HTERT RPE-1 (cell line): ENCODE results near the gene CCDC174.

ENCODE experiments used
- in situ Hi-C: fragments of 300-500 bp; cut with MboI; formaldehyde crosslinking; loops from 4 replicates; pipeline ENCODE4 v1.14.3; 2020; ENCODE audit warnings: low sequenced_read_pairs

The CCDC174 gene

GRCh38 chr3:14624498-14624897, 27.1 kb upstream of the CCDC174 start:
- in situ Hi-C loops, result no loop called here

DNA sequence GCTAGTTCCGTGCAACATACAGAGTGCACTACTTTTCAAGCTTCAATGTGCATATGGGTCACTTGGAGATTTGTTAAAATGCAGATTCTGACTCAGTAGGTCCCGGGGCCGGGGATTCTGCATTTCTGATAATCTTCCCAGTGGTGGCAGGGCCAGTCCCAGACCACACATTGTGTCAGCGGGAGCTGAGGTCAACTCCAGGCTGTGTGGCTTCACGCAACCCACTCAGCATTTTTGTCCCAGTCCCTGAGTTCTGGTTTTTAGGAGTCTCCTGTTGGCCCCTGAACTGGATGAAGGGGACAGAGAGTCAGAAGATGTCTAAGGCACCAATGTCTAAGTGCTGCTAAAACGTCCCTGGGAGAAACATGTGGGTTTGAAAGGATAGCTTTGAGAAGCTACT, 26.1 kb upstream of the CCDC174 start:
- in situ Hi-C loops, result no loop called here

- in situ Hi-C loops, result no loop called here
These were observed 23.7 kb upstream of the CCDC174 start for GRCh38 chr3:14627815-14628214.

DNA sequence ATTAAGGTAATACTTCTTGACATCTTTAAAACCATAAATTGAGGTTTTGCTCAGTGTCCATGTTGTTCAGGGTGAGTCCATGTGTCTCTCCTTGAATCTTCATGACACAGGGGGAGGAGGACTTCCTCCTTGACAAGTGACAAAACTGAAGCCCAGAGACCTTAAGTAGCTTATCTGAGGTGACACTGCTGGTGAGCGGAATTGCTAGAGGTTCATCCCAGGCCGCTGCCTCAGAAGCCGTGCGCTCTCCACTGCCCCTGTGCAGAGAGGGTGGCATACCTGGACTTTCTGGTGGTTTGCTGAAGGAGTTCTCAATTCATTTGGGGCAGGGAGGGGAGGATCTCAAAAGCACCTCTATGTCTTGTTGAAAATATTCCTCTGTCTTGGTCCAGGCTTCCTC, 23.2 kb upstream of the CCDC174 start:
- in situ Hi-C loops, result no loop called here

DNA sequence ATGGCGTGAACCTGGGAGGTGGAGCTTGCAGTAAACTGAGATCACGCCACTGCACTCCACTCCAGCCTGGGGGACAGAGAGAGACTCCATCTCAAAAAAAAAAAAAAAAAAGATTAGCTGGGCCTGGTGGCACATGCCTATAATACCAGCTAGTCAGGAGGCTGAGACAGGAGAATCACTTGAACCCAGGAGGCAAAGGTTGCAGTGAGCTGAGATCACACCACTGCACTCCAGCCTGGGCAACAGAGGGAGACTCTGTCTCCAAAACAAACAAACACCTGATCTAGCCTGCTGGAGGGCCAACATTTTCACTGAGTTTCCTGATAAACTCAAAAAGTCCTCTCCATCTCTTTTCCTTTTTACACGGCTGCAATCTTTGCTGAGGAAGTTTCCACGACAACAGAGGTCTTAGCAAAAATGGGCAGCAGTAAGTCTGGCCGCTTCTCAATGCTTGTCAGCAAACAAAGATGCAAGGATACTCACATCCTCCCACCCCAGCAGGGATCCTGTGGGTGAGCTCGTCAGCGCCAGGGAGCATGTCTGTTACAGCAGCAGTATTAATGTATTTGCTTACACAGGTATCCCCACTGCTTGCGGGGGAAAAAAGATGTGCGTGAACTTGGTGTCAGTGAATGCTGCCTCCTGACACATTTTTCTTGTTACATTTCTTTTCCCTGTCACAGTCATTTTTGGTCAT, 21.0 kb upstream of the CCDC174 start:
- in situ Hi-C loops, result no loop called here

DNA sequence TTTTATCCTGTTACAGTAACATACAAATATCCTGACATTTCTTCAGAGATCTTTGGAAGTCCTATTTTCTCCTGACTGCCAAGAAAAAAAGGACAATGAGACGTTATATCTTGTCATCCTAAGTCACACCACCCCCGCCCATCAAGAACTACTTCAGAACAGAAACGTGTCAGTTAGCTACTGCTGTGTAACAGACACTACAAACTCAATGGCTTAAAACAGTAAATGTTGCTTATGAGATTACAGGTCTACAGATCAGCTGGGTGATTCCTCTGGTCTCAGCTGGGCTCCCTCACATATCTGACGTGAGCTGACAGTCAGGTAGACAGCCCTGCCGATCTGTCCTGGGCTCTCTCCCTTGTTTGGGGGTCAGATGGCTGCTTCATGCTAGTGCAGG, 20.5 kb upstream of the CCDC174 start:
- in situ Hi-C loops, result no loop called here

GRCh38 chr3:14631687-14632441, 19.7 kb upstream of the CCDC174 start:
- in situ Hi-C loops, result no loop called here

GRCh38 chr3:14632442-14632930, 19.1 kb upstream of the CCDC174 start:
- in situ Hi-C loops, result no loop called here

GRCh38 chr3:14633417-14633816, 18.1 kb upstream of the CCDC174 start:
- in situ Hi-C loops, result no loop called here

GRCh38 chr3:14633819-14634424, 17.6 kb upstream of the CCDC174 start:
- in situ Hi-C loops, result no loop called here

DNA sequence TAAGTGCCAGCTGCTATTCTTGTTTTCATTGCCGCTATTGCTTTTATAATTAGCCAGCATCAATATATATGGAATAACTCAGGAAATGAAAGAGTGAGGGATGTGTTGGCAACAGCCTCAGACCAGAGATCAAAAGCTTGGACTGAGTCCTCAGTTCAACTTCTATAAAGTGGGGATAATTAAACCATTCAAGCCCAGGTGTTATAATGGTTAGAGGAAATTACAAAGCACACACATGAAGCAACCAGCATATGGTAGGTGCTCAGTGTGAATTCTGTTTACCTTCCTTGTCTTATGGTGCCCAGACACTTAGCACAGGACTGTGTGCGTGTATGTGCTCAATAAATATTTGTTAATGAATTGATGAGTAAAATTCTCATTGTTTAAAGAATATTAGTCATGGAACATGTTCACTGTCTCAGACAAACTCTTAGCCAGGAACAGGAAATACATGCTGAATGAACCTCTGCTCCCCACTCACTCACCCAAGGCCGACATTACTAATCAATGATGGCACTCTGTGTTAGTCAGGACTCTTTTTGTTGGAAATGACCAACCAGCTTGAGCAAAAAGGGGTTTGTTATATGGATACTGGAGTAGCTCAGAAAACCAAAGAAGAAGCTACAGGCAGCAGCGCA, 16.7 kb upstream of the CCDC174 start:
- in situ Hi-C loops, result no loop called here

DNA sequence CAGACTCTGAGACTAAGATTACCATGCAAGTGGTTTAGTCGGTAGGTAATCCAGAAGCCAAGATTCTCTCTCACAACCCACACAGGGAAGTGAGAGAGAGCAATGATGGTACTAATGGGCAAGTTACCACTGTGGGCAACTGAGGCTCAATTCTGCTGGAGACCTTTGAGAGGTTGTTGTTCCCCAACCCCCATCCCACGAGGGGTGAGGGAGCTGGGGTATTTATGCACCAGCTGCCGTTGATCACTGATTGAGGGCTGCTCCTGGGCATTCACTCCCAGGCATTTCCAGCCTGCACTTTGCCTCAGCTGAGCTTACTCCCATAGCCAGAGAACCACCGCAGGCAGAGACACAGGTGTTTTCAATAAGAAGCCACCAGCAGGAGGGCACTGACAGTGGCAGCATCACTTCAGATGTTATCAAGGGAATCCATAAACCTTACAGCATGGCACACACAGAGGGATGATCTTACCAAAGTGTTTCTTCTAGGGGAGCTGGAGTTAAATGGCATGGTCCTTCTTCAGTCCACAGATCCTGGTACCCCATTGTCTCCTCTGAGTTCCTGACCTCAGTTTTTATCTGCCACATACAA, 15.0 kb upstream of the CCDC174 start:
- in situ Hi-C loops, result no loop called here

GRCh38 chr3:14640157-14640562, 11.4 kb upstream of the CCDC174 start:
- in situ Hi-C loops, result no loop called here

DNA sequence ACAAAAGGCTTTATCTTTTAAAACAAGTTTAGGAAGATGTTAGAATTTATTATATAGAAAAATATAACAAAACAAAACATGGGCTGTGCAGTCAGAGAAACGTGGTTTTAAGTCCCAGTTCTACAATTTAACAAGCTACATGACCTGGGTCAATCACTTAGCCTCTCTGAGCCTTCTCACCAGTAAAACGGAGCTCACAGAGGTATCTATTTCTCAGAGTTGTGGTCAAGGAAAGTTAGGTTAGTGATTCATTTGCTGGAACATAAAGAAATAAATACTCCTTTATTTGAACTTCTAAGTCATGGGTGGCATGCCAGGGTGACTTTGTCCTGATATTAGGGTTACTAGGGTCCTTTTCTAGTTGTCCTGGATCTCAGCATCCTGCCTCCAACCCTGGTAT, 10.8 kb upstream of the CCDC174 start:
- in situ Hi-C loops, result no loop called here

DNA sequence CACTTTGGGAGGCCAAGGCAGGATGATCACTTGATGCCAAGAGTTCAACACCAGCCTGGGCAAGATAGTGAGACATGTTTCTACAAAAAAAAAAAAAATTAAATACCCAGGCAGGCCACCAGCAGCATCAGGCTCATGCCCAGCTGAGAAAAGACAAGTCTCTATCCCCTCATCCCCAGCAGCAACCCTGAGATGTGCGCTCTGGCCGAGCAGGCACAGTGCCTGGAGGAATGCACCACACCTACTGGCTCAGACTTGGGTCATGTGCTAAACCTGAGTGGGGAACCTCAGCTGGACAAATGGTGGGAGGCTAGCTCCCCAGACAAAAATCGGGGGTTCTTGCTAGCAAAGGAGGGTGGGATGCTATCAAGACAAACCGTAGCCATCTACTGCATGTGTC, 10.2 kb upstream of the CCDC174 start:
- in situ Hi-C loops, result no loop called here

GRCh38 chr3:14645453-14645852, 6.1 kb upstream of the CCDC174 start:
- in situ Hi-C loops, result no loop called here

DNA sequence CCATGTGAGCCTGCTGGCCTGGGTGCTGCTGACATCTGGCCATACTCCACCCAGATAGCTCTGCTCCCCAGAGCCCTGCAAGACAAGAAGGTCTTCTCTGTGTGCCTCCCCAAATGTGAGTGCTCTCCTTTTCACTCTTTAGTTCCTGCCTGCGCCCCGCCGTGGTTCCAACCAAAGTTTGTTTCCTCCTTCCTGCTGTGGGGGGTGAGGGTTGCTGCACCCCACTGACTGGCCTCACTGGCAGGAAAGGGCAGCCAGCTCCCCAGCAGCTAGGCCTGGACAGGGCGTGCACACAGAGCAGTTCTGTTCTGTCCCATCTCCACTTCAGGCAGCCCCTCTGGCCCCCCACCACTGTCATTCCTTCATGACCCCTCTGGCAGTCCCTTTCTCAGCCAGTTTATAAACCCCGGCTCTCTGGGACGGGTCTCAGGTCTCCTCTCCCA, 5.4 kb upstream of the CCDC174 start:
- in situ Hi-C loops, result no loop called here

DNA sequence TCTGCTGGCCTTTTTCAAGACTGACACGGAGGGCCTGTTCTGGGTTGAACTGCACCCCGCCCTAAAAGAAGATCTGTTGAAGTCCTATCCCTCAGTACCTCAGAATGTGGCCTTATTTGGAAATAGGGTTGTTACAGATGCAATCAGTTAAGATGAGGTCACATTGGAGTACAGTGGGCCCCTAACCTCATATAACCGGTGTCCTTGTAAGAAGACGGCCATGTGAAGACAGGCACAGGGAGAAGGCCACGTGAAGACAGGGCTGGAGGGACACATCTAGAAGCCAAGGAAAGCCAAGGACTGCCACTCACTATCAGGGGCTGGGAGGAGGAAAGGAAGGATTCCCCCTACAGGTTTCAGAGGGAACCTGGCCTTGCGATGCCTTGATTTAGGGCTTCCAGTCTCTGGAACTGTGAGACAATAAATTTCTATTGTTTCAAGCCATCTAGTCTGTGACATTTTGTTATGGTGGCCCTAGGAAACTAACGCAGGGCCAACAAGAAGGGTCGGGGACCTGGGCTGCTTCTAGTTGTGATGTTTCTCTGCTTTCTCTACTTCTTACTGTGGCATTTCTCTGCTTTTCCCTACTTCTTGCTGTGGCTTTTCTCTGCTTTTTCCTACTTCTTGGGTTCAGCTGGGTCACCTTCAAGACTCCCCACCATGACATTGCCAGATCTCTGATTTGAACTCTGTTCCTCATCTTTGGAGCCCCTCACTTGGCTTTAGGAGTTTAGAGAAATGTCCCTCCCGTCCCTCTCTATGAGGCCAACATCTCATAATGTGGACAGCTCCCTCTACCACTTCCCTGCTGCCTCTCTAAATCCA, 4.8 kb upstream of the CCDC174 start:
- in situ Hi-C loops, result no loop called here

GRCh38 chr3:14647976-14648955, 3.3 kb upstream of the CCDC174 start:
- in situ Hi-C loops, result no loop called here
